Activated CD4-positive, alpha-beta T cell treated with anti-CD3 and anti-CD28 coated beads, Interleukin-2, amount 50 U/mL, for 4 hours (primary cell): ENCODE data around the gene SF3B6.
A peak's percentile ranks its signal among the peaks of the same experiment; 100 is the strongest.
"Not testable (repeated sequence)": the region's sequence is repeated elsewhere in the genome, so short reads cannot be mapped to it uniquely, and the experiment has no call there.

Experiments
- DNase-seq, 2 experiments: peaks; one replicate each; pipeline ENCODE4 v3.0.0-alpha.2; 2020

SF3B6 gene

DNA sequence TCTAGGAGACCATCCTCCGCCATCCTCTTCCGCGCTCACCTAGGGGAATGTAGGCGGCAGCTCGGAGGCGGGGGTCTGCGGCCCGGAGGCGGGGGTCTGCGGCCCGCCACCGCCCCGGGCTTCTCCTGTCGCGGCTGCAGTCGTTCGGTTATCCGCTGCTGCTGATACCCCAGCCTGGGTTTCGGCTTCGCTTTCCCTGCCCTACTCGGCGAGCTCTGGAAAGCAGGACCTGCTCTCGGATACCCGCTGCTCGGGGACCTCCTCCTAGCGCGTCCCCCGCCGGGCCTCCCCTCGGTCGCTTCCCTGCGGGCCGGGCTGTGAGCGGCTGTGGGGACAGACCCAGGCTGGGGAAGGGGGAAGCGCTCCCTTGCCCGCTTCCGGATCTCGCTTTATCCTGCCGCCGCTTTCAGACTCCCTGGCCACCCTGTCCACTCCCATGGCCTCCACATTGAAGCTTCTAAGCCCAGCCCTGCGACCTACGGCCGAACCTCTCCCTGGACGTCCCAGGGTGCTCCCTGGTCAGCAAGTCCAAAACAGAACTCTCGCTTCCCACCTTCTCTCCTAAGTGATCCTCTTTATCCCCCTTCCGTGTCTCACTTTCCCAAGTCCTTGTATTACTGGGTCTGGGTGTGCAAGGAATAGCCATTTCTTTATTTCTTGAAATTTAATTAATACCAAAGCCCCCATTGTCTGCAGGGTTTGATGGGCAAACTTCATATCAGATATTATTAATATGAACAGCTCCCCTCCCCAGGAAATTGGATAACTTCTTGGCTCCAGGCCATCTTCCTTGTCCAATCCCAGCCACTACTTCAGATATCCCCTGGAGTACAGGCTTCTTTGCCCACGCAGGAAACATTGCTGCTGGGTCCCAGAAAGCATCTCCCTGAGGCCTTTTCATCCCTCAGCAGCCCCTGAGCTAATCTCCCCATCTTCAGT is 25.8 kb downstream of the SF3B6 start:
- no peak for DNase-seq

DNA sequence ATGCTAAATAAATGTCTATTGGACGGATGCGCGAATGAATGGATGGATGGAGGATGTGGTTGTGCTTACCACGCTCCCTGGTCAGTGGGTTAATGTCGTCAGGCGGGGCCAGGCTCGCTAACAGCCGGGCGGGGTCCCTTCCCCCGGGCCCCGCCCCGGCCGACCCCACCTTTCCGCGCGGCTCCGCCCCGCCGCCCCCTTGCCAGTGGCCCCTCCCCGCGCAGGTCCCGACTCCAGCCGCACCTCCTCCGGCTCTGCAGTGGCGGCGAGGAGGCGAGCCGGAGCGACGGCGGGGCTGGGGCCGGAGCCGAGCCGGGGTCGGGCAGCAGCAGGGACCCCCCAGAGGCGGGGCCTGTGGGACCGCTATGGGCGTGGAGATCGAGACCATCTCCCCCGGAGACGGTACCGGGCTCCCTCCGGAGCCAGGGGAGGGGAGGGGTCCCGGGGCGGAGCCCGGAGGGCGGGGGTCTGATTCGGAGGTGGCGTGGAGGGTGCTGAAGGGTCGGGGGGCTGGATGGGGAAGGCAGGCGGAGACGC is 26.6 kb downstream of the SF3B6 start, which contains the start of gene FKBP1B:
Gene FKBP1B (plus strand): TSS at position 257 of the 537 bp plus-strand sequence. CDS start 109 bp downstream, at position 366.
- peak; percentile 21 to 26 for DNase-seq

DNA sequence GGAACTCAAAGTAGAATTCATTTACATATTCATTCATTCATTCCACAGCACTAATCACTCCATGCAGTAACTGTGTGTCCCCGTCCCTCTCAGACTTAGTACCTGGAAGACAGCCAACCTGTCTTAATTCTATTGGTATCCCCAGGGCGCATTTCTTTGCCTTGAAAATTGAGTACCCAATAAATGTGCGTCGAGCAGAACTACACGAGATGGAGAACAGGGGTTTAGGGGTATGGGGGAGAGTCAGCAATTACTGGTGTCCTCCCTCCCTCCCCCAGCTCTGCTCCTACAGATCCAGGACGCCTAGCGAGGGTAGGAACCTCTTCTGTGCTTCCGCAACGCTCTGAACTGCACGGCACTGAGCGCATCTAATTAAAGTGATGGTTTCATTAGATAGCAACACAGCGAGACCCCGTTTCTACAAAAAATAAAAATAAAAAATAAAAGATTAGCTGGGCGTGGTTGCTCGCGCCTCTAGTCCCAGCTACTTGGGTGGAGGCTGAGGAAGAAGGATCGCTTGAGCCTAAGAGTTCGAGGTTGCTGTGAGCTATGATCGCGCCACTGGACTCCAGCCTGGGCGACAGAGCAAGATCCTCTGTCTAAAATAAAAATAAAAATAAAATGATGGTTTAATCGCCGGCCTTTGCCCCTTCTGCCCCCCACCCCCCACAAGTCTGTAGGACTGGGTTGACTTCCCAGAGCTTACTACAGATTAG is 27.2 kb downstream of the SF3B6 start:
- no peak for DNase-seq

DNA sequence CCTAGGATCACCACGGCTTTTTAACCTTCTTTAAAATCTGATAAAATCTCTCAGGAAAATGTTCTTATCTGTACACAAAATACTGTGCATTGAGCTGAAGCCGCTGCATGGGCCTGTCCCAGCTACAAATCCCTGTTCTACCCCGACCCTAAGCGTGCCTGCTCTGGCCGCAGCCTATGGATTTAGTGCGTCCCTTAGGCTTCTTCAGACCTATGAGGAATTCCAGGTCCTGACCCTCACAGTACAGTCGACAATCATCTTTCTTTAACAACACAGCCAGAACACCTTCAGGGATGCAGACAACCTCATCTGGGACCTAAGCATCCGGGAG is 28.5 kb downstream of the SF3B6 start:
- DNase-seq, result no peak

DNA sequence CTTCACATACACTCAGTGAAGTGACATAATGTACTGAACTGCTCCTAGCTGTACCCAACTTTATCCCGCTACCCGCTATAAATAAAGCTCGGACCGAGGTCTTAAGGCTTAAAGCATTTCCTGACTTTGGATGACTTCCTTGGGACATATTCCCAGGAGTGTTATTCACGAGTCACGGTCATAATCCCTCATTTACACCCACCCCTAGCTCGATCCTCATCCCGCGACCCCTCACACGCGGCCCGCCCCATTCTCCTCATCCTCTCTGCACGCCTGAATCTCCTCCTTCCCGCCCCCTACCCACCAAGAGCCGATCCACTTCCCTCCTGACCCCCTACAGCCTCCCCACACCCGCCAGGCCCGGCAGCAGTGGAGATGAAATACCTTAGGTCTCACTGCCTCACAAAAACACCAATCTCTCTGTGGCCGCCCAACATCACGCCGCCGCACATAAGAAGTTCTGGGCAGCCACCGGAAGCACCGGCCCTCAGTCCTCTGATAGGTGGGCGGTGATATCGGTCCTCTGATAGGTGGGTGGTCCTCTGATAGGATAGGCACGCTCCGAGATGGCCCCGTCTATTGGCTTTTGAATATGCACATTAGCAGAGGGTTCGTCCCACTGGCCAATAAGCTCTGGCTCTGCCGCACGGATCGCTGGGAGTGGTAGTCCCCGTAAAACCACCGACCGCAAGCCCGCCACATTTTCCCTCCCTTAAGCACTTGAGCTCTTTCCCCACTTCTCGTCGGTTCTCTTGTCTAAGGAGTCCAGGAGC is 29.0 kb downstream of the SF3B6 start, which contains the start of gene WDCP:
Gene WDCP (minus strand): TSS at position 462 of the 773 bp plus-strand sequence. CDS start 7,897 bp downstream, outside the sequence.
- peak; percentile 87 to 90 for DNase-seq

DNA sequence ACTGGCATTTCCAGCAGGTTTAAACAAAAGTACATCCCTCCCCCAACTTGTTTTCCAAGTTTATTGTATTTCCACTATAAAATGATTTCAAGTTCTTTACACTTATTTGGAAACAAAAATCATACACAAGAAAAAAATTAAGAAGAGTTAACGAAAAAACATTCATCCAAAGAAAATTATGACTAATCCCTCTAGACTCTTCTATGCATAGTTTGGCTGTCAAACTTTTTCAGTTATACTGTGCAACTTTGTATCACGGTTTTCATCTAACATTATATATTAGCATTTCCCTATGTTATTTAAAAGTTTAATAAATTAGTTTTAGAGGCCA is 29.6 kb downstream of the SF3B6 start:
- DNase-seq, result no peak

DNA sequence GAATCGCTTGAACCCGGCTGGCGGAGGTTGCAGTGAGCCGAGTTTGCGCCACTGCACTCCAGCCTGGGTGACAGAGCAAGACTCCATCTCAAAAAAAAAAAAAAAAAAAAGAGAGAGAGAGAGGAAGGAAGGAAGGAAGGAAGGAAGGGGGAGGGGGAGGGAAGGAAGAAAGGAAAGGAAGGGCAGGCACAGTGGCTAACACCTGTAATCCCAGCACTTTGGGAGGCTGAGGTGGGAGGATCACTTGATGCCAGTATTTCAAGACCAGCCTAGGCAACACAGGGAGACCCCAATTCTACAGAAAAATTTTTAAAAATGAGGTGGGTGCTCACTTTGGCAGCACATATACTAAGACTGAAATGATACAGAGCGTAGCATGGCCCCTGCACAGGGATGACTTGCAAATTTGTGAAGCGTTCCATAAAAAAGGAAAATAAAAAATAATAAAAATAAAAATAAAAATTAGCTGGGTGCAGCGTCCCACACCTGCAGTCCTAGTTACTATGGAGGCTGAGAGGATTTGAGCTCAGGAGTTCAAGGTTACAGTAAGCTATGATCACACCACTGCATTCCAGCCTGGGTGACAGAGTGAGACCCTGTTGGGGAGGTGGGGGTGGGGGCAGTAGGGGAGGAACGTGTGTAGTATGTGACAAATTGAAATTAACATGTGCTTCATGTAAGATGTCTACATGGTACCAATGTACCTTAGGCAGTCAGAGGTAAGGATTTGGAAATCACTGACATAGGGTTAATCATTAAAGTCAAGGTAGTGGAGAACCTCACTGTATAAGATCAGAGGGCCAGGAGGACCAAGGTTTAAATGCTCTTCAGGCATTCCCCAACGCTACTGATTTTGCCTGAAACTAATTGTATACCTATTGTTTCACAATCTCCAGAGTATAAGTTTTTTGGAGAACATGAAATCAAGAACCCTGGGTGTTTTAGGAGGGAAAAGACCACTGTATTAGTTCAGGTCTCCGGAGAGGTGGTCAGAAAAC is 30.3 kb downstream of the SF3B6 start:
- DNase-seq, result no peak

DNA sequence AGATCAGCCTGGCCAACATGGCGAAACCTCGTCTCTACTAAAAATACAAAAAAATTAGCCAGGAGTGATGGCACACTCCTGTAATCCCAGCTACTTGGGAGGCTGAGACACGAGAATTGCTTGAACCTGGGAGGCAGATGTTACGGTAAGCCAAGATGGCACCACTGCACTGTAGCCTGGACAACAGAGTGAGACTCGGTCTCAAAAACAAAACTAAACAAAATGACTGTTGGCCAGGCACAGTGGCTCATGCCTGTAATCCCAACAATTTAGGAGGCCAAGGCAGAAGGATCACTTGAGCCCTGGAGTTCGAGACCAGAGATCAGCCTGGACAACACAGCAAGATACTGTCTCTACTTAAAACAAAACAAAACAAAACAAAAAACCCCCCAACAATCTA is 33.0 kb downstream of the SF3B6 start:
- not testable (repeated sequence) for DNase-seq

DNA sequence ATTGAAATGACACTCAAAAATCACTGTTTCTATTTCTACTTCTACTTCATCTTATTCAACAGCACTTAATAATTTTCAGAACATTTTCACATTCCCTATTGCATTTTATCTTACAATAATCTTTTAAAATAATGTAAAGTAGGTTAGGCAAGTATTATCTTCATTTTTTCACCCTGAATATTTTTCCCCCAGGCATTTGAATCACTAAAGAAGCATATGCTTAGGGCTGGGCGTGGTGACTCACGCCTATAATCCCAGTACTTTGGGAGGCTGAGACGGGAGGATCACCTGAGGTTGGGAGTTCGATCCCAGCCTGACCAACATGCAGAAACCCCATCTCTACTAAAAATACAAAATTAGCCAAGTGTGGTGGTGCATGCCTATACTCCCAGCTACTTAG is 35.6 kb downstream of the SF3B6 start:
- DNase-seq, result no peak

DNA sequence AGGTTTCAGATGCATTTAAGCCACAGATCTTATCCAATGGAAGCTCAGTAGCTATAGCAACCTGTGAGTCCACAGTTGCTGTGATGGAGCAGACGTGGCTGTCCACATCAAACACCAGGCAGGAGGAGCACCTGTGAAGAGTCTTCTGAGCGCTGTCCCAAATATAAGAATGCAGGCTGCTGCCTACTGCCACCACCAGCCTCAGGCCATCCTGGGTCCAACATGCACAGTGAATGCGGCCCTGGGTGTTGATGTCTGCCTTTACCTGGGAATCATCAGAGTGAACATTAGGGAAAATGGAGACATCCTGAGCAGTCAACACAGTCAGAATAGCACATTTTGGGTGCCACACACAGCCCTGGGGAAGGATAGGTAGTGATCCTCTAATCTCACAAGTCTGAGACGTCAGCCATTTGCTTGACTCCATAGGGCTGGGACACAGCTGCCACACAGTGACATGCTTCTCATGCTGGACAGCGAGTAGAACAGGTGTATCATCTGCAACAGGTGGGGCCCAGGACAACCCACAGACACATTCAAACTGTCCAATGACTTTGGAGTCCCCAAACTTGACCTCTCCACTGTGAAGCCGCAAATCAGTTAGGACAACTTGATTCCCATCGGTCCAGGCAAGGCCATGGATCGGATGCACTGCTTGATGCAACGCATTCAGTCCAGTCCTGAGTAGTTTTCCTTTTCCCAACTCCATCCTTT is 37.2 kb downstream of the SF3B6 start:
- no peak for DNase-seq

DNA sequence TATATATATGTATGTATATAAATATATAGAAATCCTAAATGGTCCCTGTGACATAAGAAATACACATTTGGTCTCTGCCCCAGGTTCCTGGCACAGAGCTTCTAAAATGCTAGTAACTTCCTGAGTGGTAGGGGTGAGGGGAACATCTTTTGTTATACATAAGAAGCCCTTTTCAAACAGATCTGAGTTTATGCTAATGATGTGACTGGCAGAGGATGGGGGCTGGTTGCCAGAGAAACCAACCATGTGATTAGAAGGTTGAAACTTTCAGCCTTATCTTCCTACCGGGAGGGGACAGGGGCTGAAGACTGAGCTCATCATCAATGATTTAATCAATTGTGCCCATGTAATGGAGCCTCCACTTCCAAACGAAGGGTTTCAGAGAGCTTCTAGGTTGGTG is 49.9 kb downstream of the SF3B6 start:
- no peak for DNase-seq

DNA sequence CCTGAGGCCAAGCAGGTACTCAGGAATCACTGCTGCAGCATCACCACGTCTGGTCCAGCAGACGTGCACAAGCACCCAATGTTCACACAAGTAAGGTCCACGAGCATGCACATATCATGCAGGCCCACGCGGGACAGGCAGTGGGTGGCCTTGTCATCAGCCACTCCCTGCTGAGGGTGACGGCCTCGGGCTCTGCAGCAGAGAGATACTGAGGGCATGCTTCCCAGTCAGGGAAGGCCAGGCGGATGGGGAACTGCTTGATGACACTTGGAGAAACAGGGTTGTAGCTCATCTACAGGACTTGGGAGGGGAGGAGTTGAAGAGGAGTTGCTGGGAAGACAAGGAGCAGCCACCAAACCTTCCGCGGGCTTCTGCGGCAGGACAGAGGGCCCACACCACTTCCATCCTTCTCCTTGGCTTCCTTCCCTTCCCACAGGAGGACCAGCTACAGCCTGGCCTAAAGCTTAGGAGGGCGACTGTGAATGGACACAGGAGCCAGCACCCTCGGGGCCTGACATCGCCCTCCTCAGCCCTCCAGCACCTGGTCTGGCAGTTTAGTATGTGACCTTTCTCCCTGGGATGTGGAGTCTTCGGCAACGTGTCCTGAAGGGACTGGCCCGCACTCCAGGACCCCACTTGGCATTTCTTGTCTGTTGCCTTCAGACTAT is 51.0 kb downstream of the SF3B6 start:
- no peak for DNase-seq

DNA sequence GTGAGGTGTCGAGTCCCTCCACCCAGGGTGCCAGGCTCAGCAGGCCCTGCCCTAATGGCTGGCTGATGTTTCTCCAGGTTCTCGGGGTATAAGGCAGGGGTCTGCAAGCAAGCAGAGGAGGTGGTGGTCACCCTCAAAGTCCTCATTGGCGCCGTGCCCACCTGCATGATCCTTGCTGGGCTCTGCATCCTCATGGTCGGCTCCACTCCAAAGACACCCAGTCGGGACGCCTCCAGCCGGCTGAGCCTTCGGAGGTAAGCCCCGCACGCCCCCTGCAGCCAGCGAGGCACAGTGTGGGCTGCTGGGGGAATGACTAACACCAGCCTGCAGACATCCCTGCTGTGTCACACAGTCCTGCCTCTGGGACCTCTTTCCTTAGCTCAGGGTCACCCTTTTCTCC is 52.1 kb downstream of the SF3B6 start:
- DNase-seq, result no peak

DNA sequence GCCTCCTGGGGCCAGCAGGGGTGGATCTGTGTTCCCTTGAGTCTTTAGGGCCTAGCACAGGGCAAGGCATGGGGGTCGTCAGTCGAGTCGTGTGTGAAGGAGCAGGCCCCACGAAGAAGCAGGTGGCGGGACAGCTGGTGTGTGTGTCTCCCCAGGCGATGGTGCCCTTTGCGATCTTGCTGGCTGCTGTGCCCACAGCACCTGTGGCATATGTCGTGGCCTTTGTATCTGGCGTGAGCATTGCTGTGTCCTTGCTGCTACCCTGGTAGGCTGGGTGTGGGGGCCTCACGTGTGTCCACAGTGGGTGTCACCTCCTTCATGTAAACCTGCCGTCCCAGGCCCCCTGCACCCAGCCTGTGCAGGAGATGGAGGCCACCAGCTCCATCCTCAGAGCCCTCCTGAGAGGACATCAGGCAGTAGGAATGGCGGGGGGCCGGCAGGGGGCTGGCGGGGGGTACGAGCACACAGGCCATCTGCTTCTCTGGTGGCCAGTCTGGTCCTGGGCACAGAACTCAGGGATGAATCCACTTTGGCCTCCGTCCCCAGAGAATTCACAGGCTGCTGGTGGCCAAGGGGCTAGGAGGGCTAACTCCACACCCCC is 53.1 kb downstream of the SF3B6 start:
- no peak for DNase-seq

DNA sequence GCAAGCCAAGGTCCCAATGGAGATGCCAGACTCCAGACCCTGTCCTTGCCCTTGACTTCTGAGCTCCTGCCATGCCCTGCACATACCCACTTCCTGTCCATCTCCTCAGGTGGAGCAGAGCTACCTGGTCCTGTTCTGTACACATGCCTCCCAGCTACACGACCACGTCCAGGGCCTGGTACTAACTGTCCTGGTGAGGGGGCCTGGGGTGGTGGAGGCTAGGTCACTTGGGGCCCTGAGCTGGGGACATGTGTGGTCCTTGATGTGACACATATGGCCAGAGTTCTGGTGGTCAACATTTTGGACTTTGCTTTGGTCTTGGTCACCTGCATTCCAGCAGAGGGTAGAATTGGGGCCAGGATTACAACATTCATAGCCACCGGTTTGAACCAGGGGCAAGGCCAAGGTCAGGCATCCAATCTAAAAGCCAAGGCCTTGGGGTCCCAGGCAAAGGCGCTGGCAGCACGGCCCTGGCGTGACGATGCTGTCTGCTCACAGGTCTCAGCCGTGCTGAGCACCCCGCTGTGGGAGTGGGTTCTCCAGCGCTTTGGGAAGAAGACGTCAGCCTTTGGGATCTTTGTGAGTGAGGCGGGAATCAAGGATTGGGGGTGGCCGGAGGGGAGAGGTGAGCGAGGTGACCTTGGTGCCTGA is 53.7 kb downstream of the SF3B6 start:
- DNase-seq, result no peak

DNA sequence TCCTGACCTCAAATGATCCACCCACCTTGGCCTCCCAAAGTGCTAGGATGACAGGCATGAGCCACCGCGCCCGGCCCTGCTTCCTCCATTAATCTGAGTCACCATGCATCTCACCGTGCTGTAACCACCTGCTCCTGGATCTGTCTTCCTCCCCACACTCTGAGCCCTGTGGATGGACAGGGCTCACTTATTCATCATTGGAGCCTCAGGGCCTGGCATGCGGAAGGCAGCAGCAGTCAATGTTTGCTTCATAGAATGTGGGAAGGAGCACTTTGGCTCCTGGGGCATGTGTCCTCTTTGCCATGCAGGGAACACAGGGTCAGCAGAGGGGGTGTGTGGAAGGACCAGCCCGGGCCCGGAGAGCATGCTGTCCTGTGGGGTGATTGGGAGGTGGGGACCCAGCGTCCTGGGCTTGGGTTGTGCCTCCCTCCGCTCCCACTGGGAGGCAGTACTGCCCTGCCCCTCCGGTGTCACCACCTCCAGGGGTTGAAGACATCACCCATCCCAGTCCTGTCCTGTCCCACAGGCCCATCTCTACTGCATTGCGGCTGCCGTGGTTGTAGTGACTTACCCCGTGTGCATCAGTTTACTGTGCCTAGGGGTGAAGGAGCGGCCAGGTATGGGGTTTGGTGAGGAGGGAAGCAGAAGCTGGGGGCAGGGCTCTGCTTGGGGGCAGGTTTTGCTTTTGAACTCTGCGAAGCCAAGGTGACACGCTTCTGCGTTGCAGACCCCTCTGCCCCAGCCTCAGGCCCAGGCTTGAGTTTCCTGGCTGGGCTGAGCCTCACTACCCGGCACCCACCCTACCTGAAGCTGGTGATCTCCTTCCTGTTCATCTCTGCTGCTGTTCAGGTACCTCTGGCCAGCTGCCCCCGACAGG is 54.8 kb downstream of the SF3B6 start:
- DNase-seq, result no peak

DNA sequence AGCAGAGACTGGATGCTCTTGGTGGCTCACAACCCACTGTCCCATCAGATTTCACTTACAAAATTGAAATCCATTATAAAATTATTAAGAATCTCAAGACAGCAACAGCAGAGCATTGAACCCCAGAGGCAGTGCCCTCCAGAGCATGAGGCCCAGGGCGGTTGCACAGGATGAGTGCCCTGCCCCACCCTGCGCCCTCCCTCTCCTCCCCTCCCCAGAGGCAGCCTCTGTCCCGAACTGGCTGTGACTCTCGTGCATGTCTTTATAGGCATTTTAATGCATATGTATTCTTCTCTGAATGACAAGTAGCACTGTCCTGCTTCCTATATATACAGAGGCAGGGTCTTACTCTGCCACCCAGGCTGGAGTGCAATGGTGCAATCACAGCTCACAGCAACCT is 55.9 kb downstream of the SF3B6 start:
- DNase-seq, result no peak

DNA sequence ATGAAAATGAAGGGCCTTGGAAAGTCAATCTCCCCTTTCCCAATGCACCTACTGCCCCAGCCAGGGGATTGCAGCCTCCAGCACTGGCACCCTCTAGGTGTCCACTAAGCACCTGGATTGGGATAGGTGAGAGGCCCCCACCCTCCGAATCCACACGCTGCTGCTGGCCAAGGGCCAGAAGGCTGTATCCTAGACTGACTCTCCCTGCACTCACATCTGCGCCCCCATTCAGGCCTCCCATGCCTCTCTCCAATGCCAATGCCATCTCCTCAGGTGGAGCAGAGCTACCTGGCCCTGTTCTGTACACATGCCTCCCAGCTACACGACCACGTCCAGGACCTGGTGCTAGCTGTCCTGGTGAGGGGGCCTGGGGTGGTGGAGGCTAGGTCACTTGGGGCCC is 56.4 kb downstream of the SF3B6 start:
- DNase-seq, result no peak

DNA sequence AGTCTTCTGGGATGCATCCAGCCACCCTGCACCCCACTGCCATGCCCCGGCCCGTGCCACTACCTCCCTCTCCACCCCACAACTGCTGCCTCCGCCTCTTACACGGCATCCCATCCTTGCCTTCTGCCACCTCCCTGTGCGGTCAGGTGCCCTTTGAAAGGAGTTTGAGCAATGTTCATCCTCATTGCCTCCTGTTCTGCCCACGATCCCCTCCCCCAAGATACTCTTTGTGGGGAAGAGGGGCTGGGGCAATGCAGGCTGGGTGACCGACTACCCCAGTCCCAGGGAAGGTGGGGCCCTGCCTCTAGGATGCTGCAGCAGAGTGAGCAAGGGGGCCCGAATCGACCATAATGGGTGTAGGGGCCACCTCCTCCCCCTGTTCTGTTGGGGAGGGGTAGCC is 57.9 kb downstream of the SF3B6 start:
- no peak for DNase-seq
